ENCODE data around the gene DCP1B.
"Not testable (repeated sequence)": the region's sequence is repeated elsewhere in the genome, so short reads cannot be mapped to it uniquely, and the experiment has no call there.

Gene DCP1B

GRCh38 chr12:1974812-1975211 is 29.4 kb downstream of the DCP1B start:
- no peak for DNase-seq

GRCh38 chr12:1972856-1973317 is 31.4 kb downstream of the DCP1B start:
- DNase-seq, result no peak

GRCh38 chr12:1972260-1972659 is 32.0 kb downstream of the DCP1B start:
- DNase-seq, result no peak

- no peak for DNase-seq
Measured at GRCh38 chr12:1970331-1970900, 33.8 kb downstream of the DCP1B start.

- DNase-seq, result no peak
Measured at GRCh38 chr12:1966561-1967226, 37.6 kb downstream of the DCP1B start.

GRCh38 chr12:1965916-1966315 is 38.3 kb downstream of the DCP1B start:
- DNase-seq, result no peak

GRCh38 chr12:1962051-1963020 is 41.9 kb downstream of the DCP1B start:
- no peak for DNase-seq

GRCh38 chr12:1956716-1957115 is 47.5 kb downstream of the DCP1B start:
- no peak for DNase-seq

GRCh38 chr12:1949771-1950470 is 54.3 kb downstream of the DCP1B start:
- no peak for DNase-seq

GRCh38 chr12:1948883-1949282 is 55.4 kb downstream of the DCP1B start:
- no peak for DNase-seq

- no peak for DNase-seq
Measured at GRCh38 chr12:1947081-1947480, 57.2 kb downstream of the DCP1B start.

- DNase-seq, result no peak
Measured at GRCh38 chr12:1946296-1946695, 58.0 kb downstream of the DCP1B start.

- DNase-seq, result not testable (repeated sequence)
Measured at GRCh38 chr12:1945502-1945901, 58.8 kb downstream of the DCP1B start.

- peak; percentile 69 for DNase-seq
Measured at GRCh38 chr12:1939801-1940607, 64.3 kb downstream of the DCP1B start.

GRCh38 chr12:1939331-1939730 is 64.9 kb downstream of the DCP1B start:
- no peak for DNase-seq

GRCh38 chr12:1937481-1938224 is 66.6 kb downstream of the DCP1B start:
- DNase-seq, result no peak

GRCh38 chr12:1936406-1937320 is 67.6 kb downstream of the DCP1B start:
- peak; percentile 55 for DNase-seq

GRCh38 chr12:1935700-1936378 is 68.4 kb downstream of the DCP1B start:
- DNase-seq, result no peak

GRCh38 chr12:1935242-1935641 is 69.0 kb downstream of the DCP1B start:
- DNase-seq, result no peak

- no peak for DNase-seq
Measured at GRCh38 chr12:1934831-1935230, 69.4 kb downstream of the DCP1B start.

All from NCI-H510A treated with DMSO at 0.1 percent for 48 hours (cell line).